SW480 (cell line): ENCODE results near the gene MYO1E.
"Not testable (repeated sequence)": the region's sequence is repeated elsewhere in the genome, so short reads cannot be mapped to it uniquely, and the experiment has no call there.

Source experiments
- DNase-seq: peaks from one replicate; pipeline ENCODE4 v3.0.0-alpha.2; 2016; ENCODE audit warnings: low spot score

MYO1E gene

DNA sequence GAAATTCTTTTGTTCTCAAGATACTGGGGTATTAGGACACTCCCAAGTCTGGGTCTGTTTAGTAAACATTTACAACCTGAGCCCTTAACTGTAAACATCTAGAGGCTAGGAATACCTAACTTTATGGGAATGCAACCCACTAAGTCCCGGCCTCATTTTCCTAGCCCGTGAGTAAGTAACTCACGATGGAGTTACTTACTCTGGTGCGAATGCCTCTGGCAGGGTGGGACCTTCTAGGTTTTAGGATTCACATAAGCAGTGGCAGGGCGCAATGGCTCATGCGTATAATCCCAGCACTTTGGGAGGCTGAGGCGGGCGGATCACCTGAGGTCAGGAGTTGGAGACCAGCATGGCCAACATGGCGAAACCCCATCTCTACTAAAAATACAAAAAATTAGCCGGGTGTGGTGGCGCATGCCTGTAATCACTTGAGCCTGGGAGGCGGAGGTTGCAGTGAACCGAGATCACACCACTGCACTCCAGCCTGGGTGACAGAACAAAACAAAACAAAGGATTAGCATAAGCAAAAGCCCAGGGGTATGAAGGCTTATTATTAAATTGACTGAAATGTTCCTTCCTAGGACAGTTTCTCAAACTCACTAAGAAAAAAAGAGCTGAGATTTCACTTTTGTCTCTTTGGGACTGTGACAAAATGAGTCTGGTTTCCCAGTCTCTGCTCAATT, 14.7 kb upstream of the MYO1E start:
- not testable (repeated sequence) for DNase-seq

DNA sequence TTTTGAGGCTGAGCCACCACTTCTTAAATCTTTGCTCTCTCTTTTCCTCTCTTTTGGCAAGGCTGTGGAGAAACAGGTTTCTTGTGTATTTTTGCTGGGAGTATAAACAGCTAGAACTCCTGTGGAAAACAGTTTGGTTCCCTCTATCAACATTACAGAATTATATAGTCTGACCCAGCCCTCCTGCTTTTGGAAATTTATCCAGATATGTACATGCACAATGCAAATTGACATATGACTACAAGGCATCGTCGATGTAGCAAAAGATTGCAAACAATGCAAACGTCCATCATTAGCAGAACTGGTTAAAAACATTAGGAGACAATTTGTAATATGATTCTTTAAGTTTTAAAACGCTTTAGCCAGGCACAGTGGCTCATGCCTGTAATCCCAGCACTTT, 12.5 kb upstream of the MYO1E start:
- no peak for DNase-seq

DNA sequence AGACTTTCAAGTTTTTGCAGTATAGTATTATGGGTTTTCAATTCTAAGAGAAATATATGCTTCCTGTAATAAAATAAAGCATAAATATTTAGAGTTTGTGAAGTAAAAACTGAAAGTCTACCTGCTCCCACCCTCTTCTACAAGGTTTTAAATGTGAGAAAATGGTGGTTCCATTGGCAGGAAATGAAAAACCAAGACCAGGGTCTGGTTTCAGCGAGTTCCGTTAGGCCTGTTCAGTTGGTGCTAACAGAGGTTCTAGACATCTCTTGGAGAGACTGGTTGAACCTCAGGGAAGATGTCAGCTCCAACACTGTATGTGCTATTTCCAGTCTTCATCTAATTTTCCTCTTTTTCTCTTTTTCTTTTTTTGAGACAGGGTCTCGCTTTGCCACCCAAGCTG, 11.8 kb upstream of the MYO1E start:
- DNase-seq, result no peak

DNA sequence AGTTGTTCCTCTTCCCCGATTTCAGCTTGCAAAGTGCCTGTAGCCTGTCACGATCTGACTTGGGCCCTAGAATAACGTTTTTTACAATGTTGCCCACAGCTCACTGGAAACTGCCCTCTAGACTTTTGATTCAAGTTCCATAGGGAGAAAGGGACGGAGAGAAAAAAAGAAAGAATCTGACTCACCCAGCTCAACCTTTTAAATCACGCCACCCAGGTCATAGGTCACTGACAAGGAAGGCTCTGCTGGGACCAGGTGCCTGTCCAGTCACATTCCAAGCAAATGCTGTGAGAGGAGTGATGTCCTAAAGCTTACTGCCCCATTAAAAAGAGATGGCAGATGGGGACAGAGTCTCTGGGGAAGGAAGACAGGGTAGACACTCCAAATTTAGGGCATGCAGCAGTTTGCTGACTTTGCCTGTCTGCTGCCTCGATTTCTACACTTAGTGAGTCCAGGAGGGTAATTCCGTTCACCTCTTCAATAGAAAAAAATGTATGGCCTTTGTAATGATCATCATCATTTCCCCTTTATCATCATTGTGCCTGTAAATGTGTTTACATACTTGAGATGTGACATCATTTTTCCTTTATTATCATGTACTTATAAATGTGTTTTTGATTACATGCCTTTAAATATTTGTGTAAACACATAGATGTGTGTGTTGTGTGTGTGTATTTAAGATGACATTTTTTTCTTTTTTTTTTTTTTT, 8.4 kb upstream of the MYO1E start:
- DNase-seq, result no peak

DNA sequence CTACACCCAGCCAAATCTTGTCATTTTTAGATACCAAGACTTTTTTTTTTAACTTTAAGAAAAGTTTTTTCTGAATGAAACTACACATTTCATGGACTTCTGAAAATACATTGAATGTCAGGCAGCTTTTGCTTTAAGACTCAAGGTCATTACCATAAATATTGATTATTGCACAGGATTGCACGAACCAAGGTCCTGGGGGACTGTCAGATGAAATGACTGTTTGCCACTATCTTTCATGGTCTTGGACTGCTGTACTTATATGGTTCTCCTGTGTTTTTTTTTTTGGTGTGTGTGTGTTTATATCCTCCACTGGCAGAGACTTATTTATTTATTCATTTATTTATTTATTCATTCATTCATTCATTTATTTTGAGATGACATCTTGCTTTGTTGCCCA, 6.9 kb upstream of the MYO1E start:
- DNase-seq, result no peak

DNA sequence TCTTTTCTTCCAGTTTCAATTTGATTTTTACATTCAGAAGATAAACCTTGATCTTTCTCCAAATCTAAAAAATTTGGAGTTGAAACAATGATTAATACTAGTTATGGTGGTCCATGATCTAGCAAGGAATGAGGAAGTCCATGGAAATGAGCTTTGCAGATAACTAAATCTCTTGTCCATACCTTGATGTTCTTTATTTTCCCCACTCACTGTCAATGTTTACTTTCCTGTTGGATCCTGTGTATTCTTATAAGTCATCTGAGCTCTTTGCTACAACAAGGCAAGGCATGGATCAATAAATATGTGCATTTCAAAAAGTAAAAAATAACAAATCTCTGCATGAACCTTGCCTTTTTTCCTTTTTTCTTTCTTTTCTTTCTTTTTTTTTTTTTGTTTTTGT, 6.2 kb upstream of the MYO1E start:
- DNase-seq, result no peak

DNA sequence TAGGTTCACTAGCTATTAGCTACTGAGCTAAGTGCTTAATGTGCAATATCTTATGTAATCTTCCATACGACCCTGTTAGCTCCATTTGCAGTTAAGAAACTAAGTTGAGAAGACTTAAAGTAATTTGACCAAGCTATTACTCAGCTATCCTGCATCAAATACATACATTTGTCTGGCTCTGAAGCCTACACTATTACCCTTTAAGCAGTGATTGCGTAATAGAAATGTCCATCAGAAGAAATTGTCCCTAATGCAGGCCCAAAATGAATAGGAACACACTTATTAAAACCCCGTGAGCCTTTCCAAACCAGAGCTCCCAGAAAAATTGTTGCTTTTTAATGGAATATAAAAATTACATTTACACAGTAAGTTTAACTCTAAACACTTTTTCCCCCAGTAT, 5.3 kb upstream of the MYO1E start:
- no peak for DNase-seq

DNA sequence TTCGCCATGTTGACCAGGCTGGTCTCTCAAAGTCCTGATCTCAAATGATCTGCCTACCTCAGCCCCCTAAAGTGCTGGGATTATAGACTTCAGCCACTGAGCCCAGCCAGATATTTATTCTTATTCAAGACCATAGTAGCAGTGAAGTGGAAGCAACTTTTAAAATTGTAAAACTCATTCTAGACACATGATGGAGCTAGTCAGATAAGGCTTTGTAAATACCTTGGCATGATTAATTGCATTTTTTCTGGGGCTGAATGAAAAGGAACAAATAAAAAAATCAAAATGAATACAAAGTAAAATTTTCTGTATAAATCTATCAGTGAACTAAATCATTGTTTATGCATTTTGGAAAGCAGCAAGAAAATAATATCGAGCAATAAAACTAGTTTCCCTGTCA, 4.1 kb upstream of the MYO1E start:
- DNase-seq, result peak; percentile 17

DNA sequence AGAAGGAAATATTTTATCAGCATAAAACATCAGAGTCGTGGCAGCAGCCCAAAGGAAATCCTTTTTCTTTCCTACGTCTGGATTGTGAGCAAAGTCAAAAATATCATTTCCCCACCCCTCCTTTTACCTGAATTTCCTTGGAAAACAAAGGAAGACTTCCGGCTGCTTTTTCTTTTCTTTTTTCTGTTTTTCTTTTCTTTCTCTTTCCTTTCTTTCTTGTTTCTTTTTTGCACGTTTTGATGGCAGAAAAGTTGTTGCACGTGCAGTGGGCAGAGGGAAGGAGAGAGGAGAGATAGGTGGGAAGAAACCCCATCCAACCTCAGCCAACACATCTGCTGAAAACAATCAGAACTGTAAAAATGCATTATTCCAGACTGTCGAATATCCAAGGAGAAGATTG, 544 bp upstream of the MYO1E start:
- DNase-seq, result no peak

DNA sequence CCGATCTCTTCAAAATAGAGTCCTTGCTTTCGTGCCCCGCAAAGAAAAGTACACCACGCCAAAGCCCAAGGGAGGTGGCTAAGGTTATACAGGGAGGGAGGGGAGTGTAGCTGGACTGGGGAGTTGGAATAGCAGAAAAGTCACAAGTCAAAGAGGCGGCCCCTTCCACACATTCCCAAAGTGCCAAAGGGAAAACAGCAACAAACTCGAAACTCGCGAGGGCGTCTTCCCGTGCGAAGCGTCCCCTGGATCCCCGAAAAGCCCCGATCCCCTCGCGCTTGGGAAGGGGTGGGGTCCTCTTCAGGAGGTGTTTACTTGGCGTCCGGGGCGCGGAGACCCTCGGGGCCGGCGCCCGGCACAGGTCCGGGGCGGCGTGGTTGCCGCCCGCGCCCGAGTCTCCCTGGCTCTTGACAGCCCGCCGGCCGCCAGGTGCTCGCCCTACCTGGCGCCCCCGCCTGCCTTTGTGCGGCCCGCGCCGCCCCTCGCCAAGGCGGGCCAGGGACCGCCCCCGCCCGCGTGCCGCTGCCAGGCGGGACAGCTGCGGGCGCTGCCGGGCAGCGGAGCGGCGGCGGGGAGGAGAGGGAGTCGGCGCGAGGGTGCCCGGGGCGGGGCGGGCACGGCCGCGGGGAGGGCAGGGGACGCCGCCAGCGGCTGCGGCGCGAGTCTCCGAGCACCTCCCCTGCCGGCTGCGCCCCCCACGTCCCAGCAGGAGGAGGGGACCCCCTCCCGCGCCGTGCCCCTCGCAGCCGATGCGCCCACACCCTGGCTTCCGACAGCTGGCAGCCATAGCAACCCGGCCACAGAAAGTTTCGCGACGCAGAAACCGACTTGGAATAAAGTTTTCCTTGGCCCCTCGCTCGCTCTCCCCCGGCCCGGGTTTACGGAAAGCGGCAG, 966 bp downstream of the MYO1E start:
- DNase-seq, result peak; percentile 54

DNA sequence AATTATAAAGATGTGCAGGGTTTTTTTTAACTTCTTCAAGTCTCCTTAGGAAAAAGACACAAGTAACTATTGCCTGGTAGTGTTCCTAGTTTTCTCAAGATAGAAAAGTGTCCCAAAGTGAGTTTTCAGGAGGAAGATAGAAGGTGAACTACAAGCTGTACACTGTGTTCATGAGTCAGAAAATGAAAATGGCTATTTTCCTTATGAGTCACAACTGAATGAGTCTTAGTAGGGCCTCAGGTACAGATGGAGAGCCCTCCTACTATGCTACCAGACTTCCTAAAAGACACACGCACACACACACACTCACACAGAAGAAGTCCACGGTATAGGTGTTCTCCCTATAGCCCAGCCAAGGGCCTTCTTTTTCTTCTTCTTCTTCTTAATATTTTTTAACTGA, 3.1 kb downstream of the MYO1E start:
- no peak for DNase-seq

DNA sequence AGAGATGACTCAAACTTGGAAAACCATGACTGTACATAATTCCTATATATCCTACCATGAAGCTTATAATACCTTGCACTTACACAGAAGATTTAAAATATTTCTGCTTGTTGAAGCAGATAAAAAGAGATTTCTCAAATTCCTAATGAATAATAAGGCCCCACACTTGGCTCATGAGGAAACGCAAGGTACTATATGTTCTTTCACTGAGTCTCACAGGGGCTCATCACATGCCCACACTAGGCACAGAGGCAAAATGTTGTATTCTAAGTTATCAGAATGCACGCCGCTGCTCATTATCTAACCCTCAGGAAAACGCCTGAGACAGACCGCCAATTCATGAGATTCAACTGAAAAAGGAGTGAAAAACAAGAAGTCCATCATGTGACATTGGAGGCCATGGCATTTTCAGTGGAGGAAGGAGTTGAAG, 5.6 kb downstream of the MYO1E start:
- no peak for DNase-seq

DNA sequence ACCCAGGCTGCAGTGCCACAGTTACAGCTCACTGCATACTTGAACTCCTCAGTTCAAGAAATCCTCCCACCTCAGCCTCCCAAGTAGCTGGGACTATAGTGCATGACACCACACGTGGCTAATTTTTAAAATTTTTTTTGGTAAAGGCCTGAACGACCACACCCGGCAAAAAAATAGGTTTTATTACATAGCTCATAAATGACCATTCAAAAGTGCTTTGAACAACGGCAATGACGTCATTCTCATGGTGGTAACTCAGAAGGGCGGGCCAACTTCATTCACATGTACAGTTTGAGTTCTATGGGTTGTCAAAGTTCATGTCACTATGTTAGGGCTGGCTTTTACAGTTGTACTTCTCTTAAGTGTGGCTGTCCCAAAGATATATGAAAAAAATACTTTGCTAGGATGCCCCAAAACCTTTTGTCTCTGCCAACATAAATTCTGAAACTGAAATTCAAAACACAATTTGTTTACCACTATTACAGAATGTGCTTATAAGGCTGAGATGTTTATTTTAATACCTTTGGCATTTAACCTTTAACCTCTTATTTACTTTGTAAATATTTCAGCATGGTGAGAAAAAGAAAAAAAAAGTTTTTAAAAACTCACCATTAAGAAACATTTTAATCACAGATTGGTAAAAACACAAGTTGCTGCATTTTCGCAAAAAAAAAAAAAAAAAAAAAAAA, 6.2 kb downstream of the MYO1E start:
- peak; percentile 68 for DNase-seq

DNA sequence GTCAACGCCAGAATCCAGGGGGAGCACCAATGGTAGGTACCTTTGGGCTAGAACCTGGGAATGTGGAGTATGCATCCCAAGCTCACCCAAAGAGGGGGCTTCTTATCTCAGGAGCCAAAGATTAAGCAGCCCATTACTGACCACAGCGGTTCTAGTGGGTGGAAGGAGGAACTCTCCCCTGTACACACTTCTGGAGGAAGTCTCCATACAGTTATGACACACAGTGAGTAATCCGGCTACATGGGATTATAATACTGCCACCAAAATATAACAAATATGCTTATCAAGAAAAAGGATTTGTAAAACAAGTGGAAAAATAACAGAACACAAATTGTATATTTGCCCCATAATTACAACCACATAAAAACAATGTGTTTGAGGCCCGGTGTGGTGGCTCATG, 8.4 kb downstream of the MYO1E start:
- no peak for DNase-seq

DNA sequence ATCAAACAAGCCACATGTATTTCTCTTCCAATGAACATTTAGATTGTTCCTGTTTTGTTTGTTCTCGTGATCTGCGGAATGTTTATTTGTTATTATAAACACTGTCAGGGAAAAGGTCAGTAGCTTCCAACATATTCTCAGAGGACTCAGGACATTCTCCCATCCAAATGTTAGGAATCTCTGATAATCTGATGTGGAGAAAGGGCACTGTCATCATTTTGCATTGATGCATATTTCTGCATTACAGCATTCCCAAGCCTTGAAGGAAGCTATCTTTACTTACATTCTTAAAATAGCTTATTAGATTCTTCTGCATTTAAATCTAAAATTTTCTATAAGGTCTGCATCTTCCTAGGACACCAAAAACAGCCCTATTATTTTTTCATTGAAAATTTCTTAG, 10.3 kb downstream of the MYO1E start:
- DNase-seq, result no peak

DNA sequence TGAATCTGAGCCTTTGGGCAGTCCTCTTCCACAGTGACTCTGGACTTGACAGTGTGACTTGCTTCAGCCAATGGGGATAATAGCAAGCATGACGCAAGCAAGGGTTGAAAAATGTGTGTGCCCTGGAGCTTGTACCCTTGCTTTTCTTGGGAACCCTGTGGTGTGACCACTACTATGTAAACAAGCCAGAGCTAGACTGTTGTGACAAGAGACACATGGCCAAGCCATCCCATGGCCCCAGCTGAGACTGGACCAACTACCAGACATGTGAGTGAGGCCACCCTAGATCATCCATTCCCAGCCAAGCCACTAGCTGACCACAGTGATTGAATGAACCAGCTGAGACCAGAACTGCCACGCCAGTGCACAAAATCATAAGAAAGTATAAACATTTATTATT, 11.8 kb downstream of the MYO1E start:
- DNase-seq, result no peak

DNA sequence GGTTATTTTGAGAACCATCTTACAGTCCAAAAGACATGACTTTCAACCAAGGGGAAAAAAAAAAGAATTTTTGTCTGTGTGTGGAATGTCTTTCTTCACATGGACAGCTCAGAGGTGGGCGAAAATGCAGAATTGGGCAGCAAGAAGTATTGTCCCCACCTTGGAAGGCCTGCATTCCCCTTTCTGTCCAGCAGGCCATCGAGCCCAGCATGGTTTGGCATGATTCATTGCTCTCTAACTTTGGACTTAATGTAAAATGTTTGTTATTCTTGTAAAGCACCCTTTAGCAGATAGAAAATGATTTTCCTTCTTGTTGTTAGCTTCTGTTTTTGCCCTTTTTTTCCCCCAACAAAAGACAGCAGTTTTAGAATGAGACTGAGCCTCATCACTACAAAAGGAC, 12.4 kb downstream of the MYO1E start:
- no peak for DNase-seq

DNA sequence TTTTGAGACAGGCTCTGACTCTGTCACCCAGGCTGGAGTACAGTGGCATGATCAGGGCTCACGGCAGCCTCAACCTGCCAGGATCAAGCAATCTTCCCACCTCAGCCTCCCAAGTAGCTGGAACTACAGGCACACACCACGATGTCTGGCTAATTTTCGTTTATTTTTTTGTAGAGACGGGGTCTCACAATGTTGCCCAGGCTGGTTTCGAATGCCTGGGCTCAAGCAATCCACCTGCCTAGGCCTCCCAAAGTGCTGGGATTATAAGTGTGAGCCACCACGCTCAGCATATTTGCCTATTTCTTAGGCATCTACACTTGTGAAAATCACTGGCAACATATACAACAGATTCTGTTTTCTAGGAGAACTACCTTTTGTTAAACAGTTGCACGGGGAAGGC, 16.9 kb downstream of the MYO1E start:
- no peak for DNase-seq

DNA sequence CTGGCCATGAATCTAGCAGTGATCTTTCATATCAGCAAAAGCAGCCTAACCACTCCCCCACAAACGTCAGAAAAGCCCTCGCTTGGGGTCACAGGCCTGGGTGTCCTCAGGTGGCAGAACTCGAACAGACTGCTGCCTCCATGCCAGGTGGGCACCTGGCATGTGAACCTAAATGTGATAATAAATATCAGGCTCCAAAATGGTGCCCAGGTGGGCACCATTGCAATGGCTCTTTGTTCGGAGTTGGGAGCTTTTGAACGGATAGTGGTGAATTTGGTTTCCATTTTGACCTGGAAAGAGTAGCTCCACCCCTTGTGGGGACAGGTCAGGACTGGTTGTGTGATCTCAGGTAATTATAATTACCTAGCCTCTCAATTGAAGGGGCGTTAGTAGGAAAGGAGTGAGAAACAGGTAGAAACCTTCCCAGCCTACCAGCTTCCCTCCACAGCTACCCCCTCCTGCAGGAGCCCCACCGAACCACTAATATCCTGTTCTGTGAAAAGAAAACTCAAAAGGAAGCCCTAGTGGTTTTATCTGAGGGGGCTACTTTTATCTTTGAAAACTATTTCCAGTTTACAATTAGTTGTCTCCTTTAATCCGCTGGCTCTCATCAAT, 18.1 kb downstream of the MYO1E start:
- DNase-seq, result peak; percentile 23

DNA sequence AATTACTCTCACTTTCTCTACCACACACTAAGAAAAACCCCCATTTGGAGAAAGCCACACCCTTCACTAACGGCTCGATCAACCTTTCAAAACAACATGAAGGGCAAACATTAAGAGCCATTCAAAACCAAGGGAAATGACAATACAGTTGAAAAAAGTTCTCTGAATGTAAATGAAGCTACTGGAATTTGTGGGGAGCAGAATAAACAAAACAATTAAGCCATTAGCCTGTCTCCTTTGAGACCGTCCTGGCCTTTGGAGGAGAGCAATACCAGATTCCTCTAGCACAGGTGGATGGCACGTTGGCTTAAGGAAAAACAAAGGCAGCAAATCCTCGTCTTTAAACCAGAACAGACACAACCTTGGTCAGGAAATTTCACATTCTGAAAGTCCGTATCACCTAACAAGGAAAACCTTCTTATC, 18.7 kb downstream of the MYO1E start:
- DNase-seq, result peak; percentile 27

DNA sequence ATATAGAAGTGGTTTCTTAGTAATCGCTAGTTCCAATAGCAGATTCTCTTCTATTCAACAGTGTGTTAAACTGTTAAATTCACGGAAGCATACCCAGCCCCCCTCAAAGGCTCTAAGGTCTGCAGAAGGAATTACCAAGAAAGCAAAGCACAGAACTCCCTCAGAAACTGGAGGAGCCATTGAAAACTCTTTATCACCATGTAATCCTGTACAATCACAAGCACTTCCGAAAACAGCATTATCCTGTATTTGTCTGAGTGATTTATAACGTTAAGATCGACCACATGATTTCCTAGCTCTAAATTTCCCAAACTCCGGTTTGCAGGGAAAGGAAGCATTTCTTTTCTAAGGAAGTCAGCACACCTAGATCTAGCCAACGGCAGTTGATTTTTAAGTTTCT, 20.0 kb downstream of the MYO1E start:
- DNase-seq, result no peak

DNA sequence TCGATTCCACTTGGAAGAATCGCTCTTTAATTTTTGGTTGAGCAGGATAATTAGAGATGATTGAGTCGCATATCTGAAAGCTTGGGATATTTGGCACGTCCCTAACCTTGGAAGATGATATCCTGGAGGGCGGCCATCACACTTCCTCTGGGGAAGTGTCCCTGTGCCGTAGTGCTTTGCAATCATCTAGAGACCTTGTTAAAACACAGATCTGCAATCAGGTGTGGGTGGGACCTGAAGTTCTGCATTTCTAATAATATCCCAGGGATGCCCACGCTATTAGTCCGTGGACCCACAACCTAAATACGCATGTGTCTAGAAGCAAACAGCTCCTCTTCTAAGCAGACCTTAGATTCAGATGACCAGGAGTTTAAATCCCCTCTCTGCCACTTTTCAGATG, 20.5 kb downstream of the MYO1E start:
- DNase-seq, result no peak
